GM12875 (cell line): ENCODE results near the gene EIF4ENIF1.

Experiments used
- H3K4me3 ChIP-seq: one replicate; pipeline ENCODE4 v1.5.1; 2011; ENCODE audit warnings: low read depth, low read length, control low read depth
- CTCF ChIP-seq: IDR thresholded peaks from 2 replicates; pipeline ENCODE4 v1.5.1; 2011; ENCODE audit warnings: low read depth, mild to moderate bottlenecking, control low read depth, inconsistent platforms, low read length, moderate library complexity, borderline replicate concordance; ENCODE audit not compliant: insufficient read depth

Gene EIF4ENIF1

GRCh38 chr22:31400023-31400397, 89.6 kb downstream of the EIF4ENIF1 start:
- no peak for TF ChIP-seq CTCF

GRCh38 chr22:31399211-31400022, 90.2 kb downstream of the EIF4ENIF1 start, which contains the start of gene DRG1:
Gene DRG1 (plus strand): TSS chr22:31399604. CDS start chr22:31399684, 80 bp downstream.
- H3K4me3 ChIP-seq = peak within 1 kb of the TSS; percentile 97
- no peak for TF ChIP-seq CTCF

More at GRCh38 chr22:31400023-31400397, 89.6 kb downstream of the EIF4ENIF1 start:
- peak overlapping the region; percentile 97 for H3K4me3 ChIP-seq

GRCh38 chr22:31398231-31398630, 91.4 kb downstream of the EIF4ENIF1 start:
- H3K4me3 ChIP-seq = no peak overlapping the region
- TF ChIP-seq CTCF = no peak

- H3K4me3 ChIP-seq = no peak overlapping the region
- no peak for TF ChIP-seq CTCF
Observed at GRCh38 chr22:31394326-31394725, 95.3 kb downstream of the EIF4ENIF1 start.

- H3K4me3 ChIP-seq = no peak overlapping the region
- no peak for TF ChIP-seq CTCF
Observed at GRCh38 chr22:31393893-31394292, 95.7 kb downstream of the EIF4ENIF1 start.
